ENCODE measurements around the gene TWF2. TPM values are rescaled to one million over a fixed set of nuclear protein-coding genes. Genes with fewer than 3 reads are reported as not detected.

Gene TWF2
- total RNA-seq, 1 donor from 2014 or later = 67.9 TPM

DNA sequence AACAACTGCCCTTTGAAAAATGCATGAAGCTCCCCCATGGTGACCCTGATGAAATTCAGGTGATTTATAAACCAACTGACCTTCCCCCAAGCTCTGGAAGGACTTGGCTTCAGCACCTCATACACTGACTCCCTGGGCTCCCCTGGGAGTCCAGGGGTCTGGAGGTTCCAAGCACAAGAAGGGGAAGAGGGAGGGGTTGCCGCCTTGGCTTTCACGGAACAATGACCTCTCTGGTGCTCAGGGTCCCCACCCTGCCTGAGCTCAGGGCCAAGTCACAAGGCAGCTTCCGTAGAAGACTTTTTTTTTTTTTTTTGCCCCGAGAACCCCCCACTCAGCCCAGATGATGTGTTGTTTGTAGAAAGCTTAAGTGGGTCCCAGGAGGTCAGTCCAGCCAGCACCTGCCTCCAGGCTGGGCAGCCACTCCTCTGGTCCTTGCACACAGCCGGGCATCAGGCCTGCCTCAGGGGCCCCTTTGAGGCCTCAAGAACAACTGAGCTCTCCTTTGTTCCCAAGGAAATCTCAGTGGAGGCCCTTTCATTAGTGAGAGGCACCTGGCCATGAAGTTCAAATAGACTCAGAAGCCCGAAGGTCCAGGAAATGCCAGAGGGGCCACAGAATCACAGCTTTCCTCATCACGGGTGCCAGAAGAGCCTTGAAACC lies 55.0 kb downstream of the TWF2 start:
- no peak for DNase-seq (ENCODE audit: low read depth)

DNA sequence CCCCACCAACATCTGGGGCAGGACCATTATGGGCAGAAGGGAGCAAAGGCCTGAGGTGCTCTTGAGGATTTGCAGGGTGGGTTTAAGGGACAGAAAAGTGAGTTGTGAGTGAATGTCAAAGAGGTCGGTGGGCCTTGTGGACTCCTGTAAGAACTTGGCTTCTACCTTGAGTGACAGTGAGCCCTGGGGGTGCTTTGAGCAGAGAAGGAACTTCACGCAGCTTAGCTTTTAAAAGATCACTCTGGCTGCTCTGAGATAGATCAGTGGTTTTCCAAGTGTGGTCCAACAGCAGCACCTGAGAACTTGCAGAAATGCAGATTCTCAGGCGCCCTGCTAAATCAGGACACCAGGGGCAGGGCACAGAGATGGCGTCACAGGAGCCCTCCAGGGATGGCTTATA lies 56.3 kb downstream of the TWF2 start:
- DNase-seq (ENCODE audit: low read depth) = no peak

DNA sequence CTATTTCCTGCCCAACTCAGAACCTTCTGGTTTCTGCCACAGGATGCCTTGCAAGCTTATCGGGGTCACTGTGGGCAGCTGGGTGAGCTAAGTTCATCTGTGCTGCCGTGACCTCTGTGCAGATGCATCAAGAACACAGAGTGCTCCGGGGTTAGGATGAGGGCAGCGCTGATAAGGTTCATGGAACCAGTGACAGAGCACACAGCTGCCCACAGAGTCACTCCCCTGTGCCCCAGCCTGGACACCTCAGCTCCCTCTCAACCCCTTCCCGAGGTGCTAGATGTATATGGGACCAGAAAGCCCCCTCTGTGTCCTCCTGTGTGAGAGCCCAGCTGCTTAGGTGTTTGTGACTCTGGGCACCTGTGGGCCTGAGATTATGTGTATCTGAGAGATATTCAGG lies 56.8 kb downstream of the TWF2 start:
- DNase-seq (ENCODE audit: low read depth) = no peak

DNA sequence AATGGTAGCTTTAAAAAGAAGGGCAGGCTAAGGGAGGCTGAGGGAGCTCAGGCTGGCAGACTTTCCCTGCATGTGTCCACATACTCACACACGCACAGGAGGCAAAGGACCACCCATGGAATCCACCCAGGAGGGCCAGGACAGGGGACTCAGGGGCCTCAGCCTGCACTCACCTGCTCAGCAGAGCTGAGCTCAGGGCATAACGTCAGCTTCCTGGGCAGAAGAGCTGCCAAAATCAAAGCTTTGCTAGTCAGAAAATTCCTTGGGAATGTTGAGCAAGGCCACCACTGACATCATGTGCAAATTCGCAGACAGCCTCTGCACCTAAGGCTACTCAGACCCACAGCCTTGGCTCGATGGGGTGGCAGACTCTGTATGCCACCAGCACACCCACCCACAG lies 57.4 kb downstream of the TWF2 start:
- DNase-seq (ENCODE audit: low read depth) = no peak

MicroRNA genes within 50 kb of the gene (microRNA counts, 767-probe panel; counts per million panel counts)
- 15,736 counts per million, percentile 89 among the panel's probes with 10 or more counts for microRNA hsa-let-7g-5p

Small RNAs within 50 kb of the gene (microRNA-seq; reads per million reads assigned to microRNA genes)
- 39,800 reads per million, percentile 98 among the genes with 10 or more reads in this experiment for gene MIRLET7G

Other genes with a start within 250 kb of the TWF2 start
- gene RPL29, start 243.3 kb downstream of the TWF2 start, total RNA-seq = 1,456 and 1,610 TPM in 2 replicates
- 8.9 and 12.3 TPM in 2 replicates for gene DUSP7, start 182.6 kb downstream of the TWF2 start, total RNA-seq
- 1.2 and 1.3 TPM in 2 replicates for gene POC1A, start 84.7 kb downstream of the TWF2 start, total RNA-seq
- 59.7 and 83.9 TPM in 2 replicates for gene ALAS1, start 41.0 kb downstream of the TWF2 start, total RNA-seq
- gene TLR9, start 13.5 kb downstream of the TWF2 start, total RNA-seq = 0.05 TPM in 1 of 2 replicates, not detected in the other
- 5.5 and 7.3 TPM in 2 replicates for gene PPM1M, start 6.6 kb upstream of the TWF2 start, total RNA-seq
- gene WDR82, start 39.5 kb upstream of the TWF2 start, total RNA-seq = 49.5 and 58.6 TPM in 2 replicates
- gene GLYCTK, start 48.7 kb upstream of the TWF2 start, total RNA-seq = 6.3 and 7.8 TPM in 2 replicates
- gene DNAH1, start 77.2 kb upstream of the TWF2 start, total RNA-seq = 1.9 and 3.8 TPM in 2 replicates
- 70.9 and 96.7 TPM in 2 replicates for gene BAP1, start 170.8 kb upstream of the TWF2 start, total RNA-seq
- gene PHF7, start 171.5 kb upstream of the TWF2 start, total RNA-seq = 7.9 and 15.4 TPM in 2 replicates
- gene SEMA3G, start 205.9 kb upstream of the TWF2 start, total RNA-seq = 0.68 and 1.9 TPM in 2 replicates
- gene TNNC1, start 214.9 kb upstream of the TWF2 start, total RNA-seq = 3,730 and 3,876 TPM in 2 replicates
- gene NISCH, start 216.4 kb upstream of the TWF2 start, total RNA-seq = 63.9 and 93.0 TPM in 2 replicates